SK-N-SH (cell line): ENCODE data around the gene RNASE8. TPM values are rescaled to one million over a fixed set of nuclear protein-coding genes. Genes with fewer than 3 reads are reported as not detected.

Experiments
- CTCF ChIA-PET: fragments of 300-600, 350-600 bp; formaldehyde crosslinking; extraction: SDS; loops from one replicate; lab custom pipeline; 2021; lab: Yijun Ruan, JAX
- POLR2A ChIA-PET: fragments of 350-600 bp; sonication (Branson Sonifier 250); formaldehyde crosslinking; extraction: SDS; loops from one replicate; lab custom pipeline; 2020; ENCODE audit warnings: antibody characterized with exemption, inconsistent platforms; lab: Yijun Ruan, JAX
- DNase-seq: peaks from one replicate; pipeline ENCODE4 v3.0.0; 2012
- H2AFZ ChIP-seq: fragments of 200-600 bp; sonication (generic); 2 replicates; pipeline ENCODE4 v1.8.1; 2016; ENCODE audit warnings: antibody characterized with exemption, mild to moderate bottlenecking, low read depth
- H3F3A ChIP-seq: fragments of 200-600 bp; sonication (generic); replicated peaks from 2 replicates; pipeline ENCODE3; 2016; ENCODE audit warnings: antibody characterized with exemption, mild to moderate bottlenecking; ENCODE audit not compliant: insufficient read depth
- H3K27ac ChIP-seq, 2 experiments: fragments of 200-500 bp in 1 of 2; fragments of 200-600 bp in 1 of 2; sonication (Bioruptor generic) in 1 of 2; sonication (generic), shearing (Covaris generic) in 1 of 2; 2 replicates each; pipeline versions ENCODE4 v1.5.1 to v1.6.1; 2014 to 2016; ENCODE audit warnings: low read depth in 2 of 2, inconsistent platforms in 1 of 2, low read length in 1 of 2, mild to moderate bottlenecking in 1 of 2, mixed read lengths in 1 of 2
- H3K27me3 ChIP-seq: fragments of 200-600 bp; sonication (generic), shearing (Covaris generic); 2 replicates; pipeline ENCODE4 v1.6.1; 2016; ENCODE audit warnings: mixed run types; ENCODE audit not compliant: insufficient read depth
- H3K36me3 ChIP-seq, 2 experiments: fragments of 200-500 bp in 1 of 2; fragments of 200-600 bp in 1 of 2; sonication (Bioruptor generic) in 1 of 2; sonication (generic) in 1 of 2; replicated peaks in 1 of 2; 2 replicates each; pipeline versions ENCODE3 to v1.5.1; 2014 to 2016; ENCODE audit warnings: low read length in 1 of 2, mild to moderate bottlenecking in 1 of 2; ENCODE audit not compliant: insufficient read depth in 2 of 2, control insufficient read depth in 1 of 2
- H3K4me1 ChIP-seq, 2 experiments: fragments of 200-500 bp in 1 of 2; fragments of 200-600 bp in 1 of 2; sonication (Bioruptor generic) in 1 of 2; sonication (generic), shearing (Covaris generic) in 1 of 2; 2 replicates each; pipeline versions ENCODE4 v1.5.1 to v1.6.1; 2014 to 2016; ENCODE audit warnings: low read depth in 1 of 2, low read length in 1 of 2, mixed run types in 1 of 2; ENCODE audit not compliant: insufficient read depth in 2 of 2, control insufficient read depth in 1 of 2
- H3K4me2 ChIP-seq: fragments of 200-600 bp; sonication (generic), shearing (Covaris generic); 2 replicates; pipeline ENCODE4 v1.6.1; 2017; ENCODE audit warnings: mixed run types
- H3K4me3 ChIP-seq, 2 experiments: fragments of 200-500 bp in 1 of 2; fragments of 200-600 bp in 1 of 2; sonication (Bioruptor generic) in 1 of 2; sonication (generic), shearing (Covaris generic) in 1 of 2; 2 replicates each; pipeline versions ENCODE4 v1.5.1 to v1.8.1; 2014 to 2016; ENCODE audit warnings: low read depth in 2 of 2, inconsistent platforms in 1 of 2, low read length in 1 of 2, mild to moderate bottlenecking in 1 of 2, mixed read lengths in 1 of 2, moderate library complexity in 1 of 2
- H3K79me2 ChIP-seq: fragments of 200-600 bp; sonication (generic); 2 replicates; pipeline ENCODE4 v1.8.1; 2017; ENCODE audit warnings: mild to moderate bottlenecking; ENCODE audit not compliant: insufficient read depth
- H3K9ac ChIP-seq: fragments of 200-600 bp; sonication (generic); 2 replicates; pipeline ENCODE4 v1.6.1; 2017; ENCODE audit warnings: mixed run types
- H3K9me2 ChIP-seq: fragments of 200-600 bp; sonication (generic); 2 replicates; pipeline ENCODE4 v1.6.1; 2017; ENCODE audit warnings: mixed run types
- H3K9me3 ChIP-seq: fragments of 200-600 bp; sonication (generic); 2 replicates; pipeline ENCODE4 v1.6.1; 2017; ENCODE audit warnings: mixed run types, mild to moderate bottlenecking, moderate library complexity
- H4K20me1 ChIP-seq: fragments of 200-600 bp; sonication (generic); 2 replicates; pipeline ENCODE4 v1.6.1; 2017; ENCODE audit warnings: mild to moderate bottlenecking, mixed run types; ENCODE audit not compliant: insufficient read depth
- ELF1 ChIP-seq: IDR thresholded peaks from 2 replicates; pipeline ENCODE4 v1.4.0; 2012
- EP300 ChIP-seq, 2 experiments: IDR thresholded peaks; 2 replicates each; pipeline versions ENCODE4 v1.4.0 to v1.6.1; 2012; ENCODE audit warnings: borderline replicate concordance in 1 of 2, low read depth in 1 of 2, low read length in 1 of 2
- FOXJ3 ChIP-seq: sonication (generic); formaldehyde crosslinking; IDR thresholded peaks from 2 replicates; pipeline ENCODE4 v1.5.1; 2020; ENCODE audit warnings: mild to moderate bottlenecking, missing genetic modification reagents
- FOXM1 ChIP-seq: IDR thresholded peaks from 2 replicates; pipeline ENCODE4 v1.4.0; 2012; ENCODE audit warnings: low read depth, mild to moderate bottlenecking
- GATA2 ChIP-seq: sonication (generic); formaldehyde crosslinking; IDR thresholded peaks from 2 replicates; pipeline ENCODE4 v1.5.0; 2020; ENCODE audit warnings: mild to moderate bottlenecking, missing genetic modification reagents
- NFIC ChIP-seq: IDR thresholded peaks from 2 replicates; pipeline ENCODE4 v1.4.0; 2012; ENCODE audit warnings: borderline replicate concordance
- RFX5 ChIP-seq: IDR thresholded peaks from 2 replicates; pipeline ENCODE4 v1.6.1; 2012; ENCODE audit warnings: mild to moderate bottlenecking, improper control_type of control experiment, low read length
- RXRA ChIP-seq: IDR thresholded peaks from 2 replicates; pipeline ENCODE4 v1.4.0; 2012; ENCODE audit warnings: low read depth, mild to moderate bottlenecking, borderline replicate concordance
- TCF12 ChIP-seq: IDR thresholded peaks from 2 replicates; pipeline ENCODE4 v1.4.0; 2012
- WGBS: methylation state at CpG from one replicate; pipeline ENCODE4 v1.1.6; 2017; ENCODE audit warnings: low lambda C conversion rate; 5-methylcytosine and 5-hydroxymethylcytosine counted together
- polyA plus RNA-seq, 3 experiments: library from polyadenylated mRNA; depleted of rRNA; stranded (reverse); fragments of >200 nt; gene quantifications; 2 replicates each; pipeline ENCODE4 v1.2.3, GENCODE V29; 2012
- TF ChIP-seq, protein P1 (sequence below): fragments of 150-350 bp; IDR thresholded peaks from 2 replicates; pipeline ENCODE4 v1.6.1; 2016; ENCODE audit warnings: mild to moderate bottlenecking, low read depth, low read length
- TF ChIP-seq, protein P2 (sequence below): fragments of 200-600 bp; sonication (generic); IDR thresholded peaks from 2 replicates; pipeline ENCODE4 v1.6.1; 2017; ENCODE audit warnings: antibody characterized with exemption, mild to moderate bottlenecking, moderate library complexity
- TF ChIP-seq, protein P3 (sequence below): IDR thresholded peaks from 2 replicates; pipeline ENCODE4 v1.4.0; 2012; ENCODE audit warnings: low read depth, borderline replicate concordance
- TF ChIP-seq, protein P4 (sequence below): IDR thresholded peaks from 2 replicates; pipeline ENCODE4; 2012

The RNASE8 gene
- polyA plus RNA-seq, 1 of the 3 experiments (the other 2 are of a cell fraction) = not detected

DNA sequence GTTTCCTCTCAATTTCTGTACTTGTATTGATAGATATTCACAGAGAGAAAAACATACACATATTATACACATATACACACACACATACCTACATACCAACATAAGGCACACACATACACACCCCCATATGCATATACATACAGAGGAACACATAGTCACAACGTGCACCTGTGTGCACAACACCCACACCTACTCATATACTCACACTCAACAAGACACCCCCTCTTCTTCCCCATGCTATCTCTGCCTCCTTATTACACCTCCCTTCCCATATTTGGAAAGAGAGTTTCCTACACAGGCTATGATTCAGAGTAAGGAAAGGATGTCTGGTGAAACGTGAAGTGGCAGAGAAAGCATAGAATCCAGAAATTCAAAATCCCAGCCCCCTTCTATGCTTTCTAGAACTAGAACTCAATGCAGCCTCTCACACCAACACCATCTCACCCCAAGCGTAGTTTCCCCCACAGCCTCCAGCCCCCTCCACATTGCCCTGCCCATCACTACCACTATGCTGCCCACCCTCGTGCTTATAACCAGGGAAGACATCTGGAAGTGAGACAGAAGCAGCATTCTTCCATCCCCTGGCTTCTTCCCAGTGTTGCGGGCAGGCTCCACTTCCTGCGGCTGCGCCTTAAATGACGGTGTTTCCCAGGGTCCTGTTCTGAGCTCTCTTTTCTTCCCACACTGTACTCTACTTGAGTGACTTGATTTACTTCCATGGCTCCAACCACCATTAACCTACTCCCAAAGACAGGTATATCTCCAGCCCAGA lies 2.4 kb downstream of the RNASE8 start:
- H2AFZ ChIP-seq = no peak overlapping the region
- peaks cover 3% of the 10 kb centered on the region for H3F3A ChIP-seq
- ChIA-PET POLR2A (no interaction called here), CTCF (interaction anchor here (0.7 to 1.5 kb wide), 3 partner anchors 44 to 45 kb away, joined by 3 read pairs; no protein-coding TSS in a partner anchor)
- no peak overlapping the region for H3K27ac ChIP-seq
- H3K4me3 ChIP-seq = no peak overlapping the region
- TF ChIP-seq FOXM1 = no peak
- TF ChIP-seq, protein P1, sequence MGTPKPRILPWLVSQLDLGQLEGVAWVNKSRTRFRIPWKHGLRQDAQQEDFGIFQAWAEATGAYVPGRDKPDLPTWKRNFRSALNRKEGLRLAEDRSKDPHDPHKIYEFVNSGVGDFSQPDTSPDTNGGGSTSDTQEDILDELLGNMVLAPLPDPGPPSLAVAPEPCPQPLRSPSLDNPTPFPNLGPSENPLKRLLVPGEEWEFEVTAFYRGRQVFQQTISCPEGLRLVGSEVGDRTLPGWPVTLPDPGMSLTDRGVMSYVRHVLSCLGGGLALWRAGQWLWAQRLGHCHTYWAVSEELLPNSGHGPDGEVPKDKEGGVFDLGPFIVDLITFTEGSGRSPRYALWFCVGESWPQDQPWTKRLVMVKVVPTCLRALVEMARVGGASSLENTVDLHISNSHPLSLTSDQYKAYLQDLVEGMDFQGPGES = no peak
- no peak for TF ChIP-seq GATA2 (CRISPR knock-in tag)
- TF ChIP-seq RFX5 = no peak
- TF ChIP-seq, protein P2, sequence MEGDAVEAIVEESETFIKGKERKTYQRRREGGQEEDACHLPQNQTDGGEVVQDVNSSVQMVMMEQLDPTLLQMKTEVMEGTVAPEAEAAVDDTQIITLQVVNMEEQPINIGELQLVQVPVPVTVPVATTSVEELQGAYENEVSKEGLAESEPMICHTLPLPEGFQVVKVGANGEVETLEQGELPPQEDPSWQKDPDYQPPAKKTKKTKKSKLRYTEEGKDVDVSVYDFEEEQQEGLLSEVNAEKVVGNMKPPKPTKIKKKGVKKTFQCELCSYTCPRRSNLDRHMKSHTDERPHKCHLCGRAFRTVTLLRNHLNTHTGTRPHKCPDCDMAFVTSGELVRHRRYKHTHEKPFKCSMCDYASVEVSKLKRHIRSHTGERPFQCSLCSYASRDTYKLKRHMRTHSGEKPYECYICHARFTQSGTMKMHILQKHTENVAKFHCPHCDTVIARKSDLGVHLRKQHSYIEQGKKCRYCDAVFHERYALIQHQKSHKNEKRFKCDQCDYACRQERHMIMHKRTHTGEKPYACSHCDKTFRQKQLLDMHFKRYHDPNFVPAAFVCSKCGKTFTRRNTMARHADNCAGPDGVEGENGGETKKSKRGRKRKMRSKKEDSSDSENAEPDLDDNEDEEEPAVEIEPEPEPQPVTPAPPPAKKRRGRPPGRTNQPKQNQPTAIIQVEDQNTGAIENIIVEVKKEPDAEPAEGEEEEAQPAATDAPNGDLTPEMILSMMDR = no peak
- no peak for TF ChIP-seq RXRA
- TF ChIP-seq TCF12 = no peak
- TF ChIP-seq, protein P3, sequence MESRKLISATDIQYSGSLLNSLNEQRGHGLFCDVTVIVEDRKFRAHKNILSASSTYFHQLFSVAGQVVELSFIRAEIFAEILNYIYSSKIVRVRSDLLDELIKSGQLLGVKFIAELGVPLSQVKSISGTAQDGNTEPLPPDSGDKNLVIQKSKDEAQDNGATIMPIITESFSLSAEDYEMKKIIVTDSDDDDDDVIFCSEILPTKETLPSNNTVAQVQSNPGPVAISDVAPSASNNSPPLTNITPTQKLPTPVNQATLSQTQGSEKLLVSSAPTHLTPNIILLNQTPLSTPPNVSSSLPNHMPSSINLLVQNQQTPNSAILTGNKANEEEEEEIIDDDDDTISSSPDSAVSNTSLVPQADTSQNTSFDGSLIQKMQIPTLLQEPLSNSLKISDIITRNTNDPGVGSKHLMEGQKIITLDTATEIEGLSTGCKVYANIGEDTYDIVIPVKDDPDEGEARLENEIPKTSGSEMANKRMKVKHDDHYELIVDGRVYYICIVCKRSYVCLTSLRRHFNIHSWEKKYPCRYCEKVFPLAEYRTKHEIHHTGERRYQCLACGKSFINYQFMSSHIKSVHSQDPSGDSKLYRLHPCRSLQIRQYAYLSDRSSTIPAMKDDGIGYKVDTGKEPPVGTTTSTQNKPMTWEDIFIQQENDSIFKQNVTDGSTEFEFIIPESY = no peak
- TF ChIP-seq, protein P4, sequence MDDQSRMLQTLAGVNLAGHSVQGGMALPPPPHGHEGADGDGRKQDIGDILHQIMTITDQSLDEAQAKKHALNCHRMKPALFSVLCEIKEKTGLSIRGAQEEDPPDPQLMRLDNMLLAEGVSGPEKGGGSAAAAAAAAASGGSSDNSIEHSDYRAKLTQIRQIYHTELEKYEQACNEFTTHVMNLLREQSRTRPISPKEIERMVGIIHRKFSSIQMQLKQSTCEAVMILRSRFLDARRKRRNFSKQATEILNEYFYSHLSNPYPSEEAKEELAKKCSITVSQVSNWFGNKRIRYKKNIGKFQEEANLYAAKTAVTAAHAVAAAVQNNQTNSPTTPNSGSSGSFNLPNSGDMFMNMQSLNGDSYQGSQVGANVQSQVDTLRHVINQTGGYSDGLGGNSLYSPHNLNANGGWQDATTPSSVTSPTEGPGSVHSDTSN = no peak
- no peak for TF ChIP-seq EP300 (IDR thresholded peaks at IDR 0.05; ENCODE audit: borderline replicate concordance in 1 of 2, low read depth in 1 of 2, low read length in 1 of 2)
- no peak for TF ChIP-seq FOXJ3 (CRISPR knock-in tag)
- no peak for TF ChIP-seq ELF1
- no peak for TF ChIP-seq NFIC
- TF ChIP-seq, all 33 proteins: peak for 0
- WGBS = 70% methylated on average over 8 of the region's 8 CpGs
- peaks cover 0 to 10% of the 10 kb centered on the region in 2 experiments; a peak in 3 of 4 replicates for H3K4me1 ChIP-seq
- no peaks in the 10 kb centered on the region for H3K9me2 ChIP-seq
- H3K36me3 ChIP-seq = no peaks in the 10 kb centered on the region
- no peak overlapping the region for H3K9ac ChIP-seq
- DNase-seq = no peak
- H3K79me2 ChIP-seq = no peaks in the 10 kb centered on the region
- H3K4me2 ChIP-seq = no peak overlapping the region
- H3K27me3 ChIP-seq = no peaks in the 10 kb centered on the region
- H3K9me3 ChIP-seq = no peaks in the 10 kb centered on the region
- no peaks in the 10 kb centered on the region for H4K20me1 ChIP-seq
